Spleen (tissue), 13 donors: ENCODE data around the gene ANKS4B. TPM values are rescaled to one million over a fixed set of nuclear protein-coding genes. Genes with fewer than 3 reads are reported as not detected.

Source experiments
- DNase-seq: peaks from one replicate; pipeline ENCODE4 v3.0.0-alpha.2; 2020
- H3K27ac ChIP-seq, 8 donors: fragments of 200-600 bp; sonication (generic) in 7 of 8; 1 replicate in 4 of 8; 2 replicates in 4 of 8; pipeline versions ENCODE4 v1.5.0 to v1.8.0; 2016 to 2021; ENCODE audit warnings: inconsistent platforms in 4 of 8, mild to moderate bottlenecking in 4 of 8, moderate library complexity in 1 of 8
- H3K27me3 ChIP-seq, 7 donors: fragments of 200-600 bp; sonication (generic) in 6 of 7; replicated peaks in 1 of 7; 1 replicate in 4 of 7; 2 replicates in 3 of 7; pipeline versions ENCODE4 v1.5.0 to v1.8.0; 2016 to 2021; ENCODE audit warnings: inconsistent platforms in 3 of 7, mild to moderate bottlenecking in 1 of 7
- H3K36me3 ChIP-seq, 6 donors: fragments of 200-600 bp; sonication (generic) in 5 of 6; 1 replicate in 4 of 6; 2 replicates in 2 of 6; pipeline versions ENCODE4 v1.5.0 to v1.8.0; 2016 to 2021; ENCODE audit warnings: inconsistent platforms in 2 of 6
- H3K4me1 ChIP-seq, 6 donors: fragments of 200-600 bp; sonication (generic) in 5 of 6; 1 replicate in 3 of 6; 2 replicates in 3 of 6; pipeline versions ENCODE4 v1.5.0 to v1.8.0; 2016 to 2021; ENCODE audit warnings: inconsistent platforms in 3 of 6
- H3K4me3 ChIP-seq, 8 donors: fragments of 200-600 bp; sonication (generic) in 7 of 8; 1 replicate in 4 of 8; 2 replicates in 4 of 8; pipeline versions ENCODE4 v1.5.0 to v1.8.0; 2016 to 2021; ENCODE audit warnings: inconsistent platforms in 4 of 8, mild to moderate bottlenecking in 4 of 8, moderate library complexity in 2 of 8
- H3K9me3 ChIP-seq, 8 donors: fragments of 200-600 bp; sonication (generic) in 7 of 8; 1 replicate in 4 of 8; 2 replicates in 4 of 8; pipeline versions ENCODE4 v1.5.0 to v1.8.0; 2016 to 2021; ENCODE audit warnings: inconsistent platforms in 4 of 8
- CTCF ChIP-seq, 11 experiments: fragments of 200-600 bp in 7 of 11; fragments of 450-650 bp in 4 of 11; sonication (generic) in 4 of 11; IDR thresholded peaks in 8 of 11; conservative IDR thresholded peaks in 3 of 11; 1 replicate in 7 of 11; 2 replicates in 4 of 11; pipeline versions ENCODE4 v1.4.0 to v1.8.0; 2016 to 2021; ENCODE audit warnings: antibody characterized with exemption in 11 of 11, inconsistent platforms in 4 of 11, mild to moderate bottlenecking in 1 of 11
- POLR2A ChIP-seq, 3 donors: fragments of 450-650 bp; IDR thresholded peaks; one replicate each; pipeline ENCODE4 v1.5.1; 2017; ENCODE audit warnings: antibody characterized with exemption in 3 of 3, mild to moderate bottlenecking in 1 of 3
- POLR2AphosphoS5 ChIP-seq, 3 donors: sonication (generic); formaldehyde crosslinking; IDR thresholded peaks; one replicate each; pipeline ENCODE4 v1.5.1; 2017; ENCODE audit warnings: antibody characterized with exemption in 3 of 3
- WGBS, 5 donors: extraction: QIAGEN DNeasy Blood & Tissue Kit in 3 of 5; methylation state at CpG; one replicate each; pipeline versions ENCODE4 v1.1.5 to v1.1.7; 2013 to 2018; 5-methylcytosine and 5-hydroxymethylcytosine counted together
- intact Hi-C: fragments of 100-400 bp; cut with DNase I; formaldehyde crosslinking; loops from one replicate; pipeline ENCODE4 v1.15.0; 2023; ENCODE audit warnings: low total_unique reads
- long read RNA-seq, 2 donors: transcript quantifications; one replicate each; lab custom pipeline, GENCODE V29; 2026
- polyA plus RNA-seq, 3 donors: library from polyadenylated mRNA; stranded (reverse); fragments of 200-250 nt; gene quantifications; one replicate each; pipeline ENCODE4 v1.2.1, GENCODE V29; 2013
- total RNA-seq, 7 donors: library from RNA; depleted of rRNA in 3 of 7; stranded (reverse); fragments of >200 nt in 3 of 7; fragmentation: NEBNext Ultra II Directional in 4 of 7; extraction: Animal tissue kit (Norgen Biotek cat#: 25700) in 4 of 7; gene quantifications; one replicate each; pipeline versions ENCODE4 v1.1.0 to v1.2.1, GENCODE V29; 2016 to 2021
- donor health status: healthy with polysubstance abuse.
- donor health status: DM: no; HTN: no; CAD: no; lungs with moderate emphysema.
- donor health status: DM: no; HTN: no; CAD: no.
- donor health status: Bipolar disorder and iron deficiency.
- donor health status: healthy.
- donor health status: DM: no; HTN: no; CAD: no.
- donor health status: DM: yes; HTN: yes; CAD: no.

Gene ANKS4B
- total RNA-seq (not detected), polyA plus RNA-seq (under 1 TPM in 1 of 3 donors, not detected in 2; 0.03 TPM)
- long read RNA-seq, donor 1, full-length matches to known transcripts: 1 of 1 reads
- long read RNA-seq, donor 1, partial matches to known transcripts: 0 of 1 reads
- long read RNA-seq, donor 1, other reads (novel, unspliced or antisense): 0 of 1 reads
- long read RNA-seq, donor 2: 0 reads

GRCh38 chr16:21233521-21234150, at the start of gene ANKS4B:
Gene ANKS4B (plus strand): TSS chr16:21233699. CDS start chr16:21233738, 39 bp downstream.
- intact Hi-C loops: no loop called here
- DNase-seq: no peak
- Histone ChIP-seq H3K36me3 (no peaks in the 10 kb centered on the region), H3K9me3 (no peaks in the 10 kb centered on the region), H3K4me3 (no peak within 1 kb of the TSS), H3K4me1 (no peaks in the 10 kb centered on the region), H3K27me3 (peaks cover 0 to 20% (median 3%) of the 10 kb centered on the region in 7 donors), H3K27ac (no peak within 1 kb of the TSS)
- no peak for TF ChIP-seq POLR2AphosphoS5 (IDR thresholded peaks at IDR 0.05)
- TF ChIP-seq POLR2A (IDR thresholded peaks at IDR 0.05): no peak
- no peak for TF ChIP-seq CTCF (IDR thresholded peaks at IDR 0.05 in 8 of 11, conservative IDR thresholded peaks at IDR 0.05 in 3 of 11)
- 88 to 91% (median 89%) methylated on average over 11 of the region's 11 CpGs for WGBS, 5 donors

- intact Hi-C loops: no loop called here
- Histone ChIP-seq H3K27ac (no peak overlapping the region), H3K4me3 (no peak overlapping the region), H3K27me3 (peaks cover 0 to 9% (median 0%) of the 10 kb centered on the region in 7 donors), H3K9me3 (peaks cover 0 to 17% (median 0%) of the 10 kb centered on the region in 8 donors), H3K4me1 (peaks cover 0 to 7% (median 6%) of the 10 kb centered on the region in 6 donors), H3K36me3 (peaks cover 0 to 37% (median 27%) of the 10 kb centered on the region in 6 donors)
- TF ChIP-seq CTCF (IDR thresholded peaks at IDR 0.05 in 8 of 11, conservative IDR thresholded peaks at IDR 0.05 in 3 of 11) (no peak), POLR2AphosphoS5 (IDR thresholded peaks at IDR 0.05) (no peak), POLR2A (IDR thresholded peaks at IDR 0.05) (no peak)
- WGBS, 5 donors: 89 to 96% (median 91%) methylated on average over 3 of the region's 3 CpGs
- DNase-seq: no peak
Observed at GRCh38 chr16:21183995-21184394, 49.5 kb upstream of the ANKS4B start.

GRCh38 chr16:21184834-21185233, 48.7 kb upstream of the ANKS4B start:
- H3K27ac ChIP-seq: no peak overlapping the region
- TF ChIP-seq POLR2A (IDR thresholded peaks at IDR 0.05) (no peak), CTCF (IDR thresholded peaks at IDR 0.05 in 8 of 11, conservative IDR thresholded peaks at IDR 0.05 in 3 of 11) (no peak), POLR2AphosphoS5 (IDR thresholded peaks at IDR 0.05) (no peak)
- intact Hi-C loops: no loop called here
- H3K27me3 ChIP-seq: peaks cover 0 to 12% (median 0%) of the 10 kb centered on the region in 7 donors
- H3K4me1 ChIP-seq: peaks cover 0 to 9% (median 6%) of the 10 kb centered on the region in 6 donors
- H3K4me3 ChIP-seq: no peak overlapping the region
- H3K9me3 ChIP-seq: peaks cover 0 to 17% (median 0%) of the 10 kb centered on the region in 8 donors
- no peak for DNase-seq
- H3K36me3 ChIP-seq: peaks cover 0 to 29% (median 20%) of the 10 kb centered on the region in 6 donors
- 46 to 72% (median 56%) methylated on average over 3 of the region's 3 CpGs for WGBS, 5 donors

GRCh38 chr16:21185659-21186325, 47.7 kb upstream of the ANKS4B start:
- 86 to 92% (median 90%) methylated on average over 12 of the region's 12 CpGs for WGBS, 5 donors
- intact Hi-C loops: no loop called here
- H3K36me3 ChIP-seq: peaks cover 0 to 19% (median 12%) of the 10 kb centered on the region in 6 donors
- peaks cover 0 to 9% (median 6%) of the 10 kb centered on the region in 6 donors for H3K4me1 ChIP-seq
- no peak for TF ChIP-seq POLR2A (IDR thresholded peaks at IDR 0.05)
- TF ChIP-seq CTCF (IDR thresholded peaks at IDR 0.05 in 8 of 11, conservative IDR thresholded peaks at IDR 0.05 in 3 of 11): no peak
- TF ChIP-seq POLR2AphosphoS5 (IDR thresholded peaks at IDR 0.05): no peak
- H3K9me3 ChIP-seq: peaks cover 0 to 21% (median 0%) of the 10 kb centered on the region in 8 donors
- H3K27ac ChIP-seq: no peak overlapping the region
- peaks cover 0 to 12% (median 0%) of the 10 kb centered on the region in 7 donors for H3K27me3 ChIP-seq
- no peak overlapping the region for H3K4me3 ChIP-seq
- DNase-seq: no peak
